GM21381 (cell line): ENCODE measurements around the gene OR51S1.
"Not testable (repeated sequence)": the region's sequence is repeated elsewhere in the genome, so short reads cannot be mapped to it uniquely, and the experiment has no call there.

Source experiments
- ATAC-seq: cut with Tn5 transposase; IDR thresholded peaks from one replicate; pipeline ENCODE4 v1.9.1; 2021; ENCODE audit warnings: mild to moderate bottlenecking, moderate library complexity; ENCODE audit not compliant: unreplicated experiment

OR51S1 gene

DNA sequence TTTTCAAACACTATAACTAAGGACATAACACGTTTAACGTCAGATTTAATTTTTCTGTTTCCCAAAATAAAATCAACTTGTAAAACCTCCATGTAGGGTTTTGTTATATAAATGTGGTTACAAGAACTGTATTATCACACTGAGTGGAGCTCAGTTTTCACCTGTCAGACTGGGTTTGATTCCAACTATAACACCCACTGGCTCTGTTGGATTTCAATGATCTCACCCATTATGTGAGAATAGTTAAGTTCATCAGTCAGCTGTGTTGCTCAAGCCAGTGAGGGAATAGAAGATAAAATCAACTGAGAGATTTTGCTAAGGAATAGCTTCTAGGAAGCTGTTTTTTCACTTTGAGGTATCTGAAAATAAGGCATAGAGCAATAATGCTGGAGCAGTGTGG lies 39.8 kb downstream of the OR51S1 start:
- ATAC-seq: no peak

DNA sequence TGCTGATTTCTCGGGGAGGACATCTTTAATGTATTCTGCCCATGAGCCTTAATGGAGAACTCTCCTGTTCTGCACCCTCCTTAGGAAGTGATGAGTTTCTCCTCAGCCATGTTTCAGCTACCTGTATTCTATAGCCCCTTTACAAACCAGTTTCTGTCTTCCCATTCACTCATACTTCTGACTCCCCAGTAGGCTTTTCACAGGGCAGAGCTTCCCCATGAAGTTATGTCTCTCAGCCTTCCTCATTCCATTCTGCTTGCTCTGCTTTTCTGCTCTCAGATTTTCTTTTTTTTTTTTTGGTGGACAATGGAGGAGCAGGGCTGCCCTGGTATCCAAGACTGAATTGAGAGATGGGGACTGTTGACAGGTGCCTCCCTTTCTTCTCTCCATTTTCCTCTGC lies 40.5 kb downstream of the OR51S1 start:
- ATAC-seq: no peak

DNA sequence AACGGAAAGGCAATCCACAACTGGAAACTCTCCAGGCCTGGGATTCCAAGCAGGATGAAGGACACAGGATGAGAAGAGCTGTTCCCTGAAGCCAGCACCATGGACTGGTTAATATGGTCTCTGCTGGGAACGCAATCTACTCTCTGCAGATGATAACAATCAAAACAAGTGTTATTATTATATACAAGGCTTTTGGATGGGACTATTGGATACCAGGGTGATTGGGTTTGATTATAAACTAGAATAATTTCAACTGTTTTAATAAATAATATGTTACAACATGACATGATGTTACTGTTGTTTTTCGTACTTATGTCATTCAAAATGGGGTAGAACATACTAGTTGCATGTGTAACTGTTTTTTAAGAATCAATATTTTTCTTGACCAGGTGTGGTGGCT lies 44.7 kb downstream of the OR51S1 start, which contains the start of gene OR52R1:
TSS of gene OR52R1 (minus strand) at position 101 of the 400 bp plus-strand sequence. CDS start at position 101, 0 bp downstream.
- no peak for ATAC-seq

DNA sequence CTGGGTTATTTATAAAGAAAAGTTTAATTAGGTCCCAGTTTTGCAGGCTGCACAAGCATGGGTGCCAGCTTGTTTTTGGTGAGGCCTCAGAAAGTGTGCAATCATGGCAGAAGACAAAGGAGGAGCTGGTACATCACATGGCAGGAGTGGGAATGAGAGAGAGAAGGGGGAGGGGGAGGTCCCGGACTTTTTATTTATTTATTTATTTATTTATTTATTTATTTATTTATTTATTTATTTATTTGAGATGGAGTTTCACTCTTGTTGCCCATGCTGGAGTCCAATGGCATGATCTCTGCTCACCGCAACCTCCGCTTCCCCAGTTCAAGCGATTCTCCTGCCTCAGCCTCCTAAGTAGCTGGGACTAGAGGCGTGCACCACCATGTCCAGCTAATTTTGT lies 47.7 kb downstream of the OR51S1 start:
- ATAC-seq: not testable (repeated sequence)

DNA sequence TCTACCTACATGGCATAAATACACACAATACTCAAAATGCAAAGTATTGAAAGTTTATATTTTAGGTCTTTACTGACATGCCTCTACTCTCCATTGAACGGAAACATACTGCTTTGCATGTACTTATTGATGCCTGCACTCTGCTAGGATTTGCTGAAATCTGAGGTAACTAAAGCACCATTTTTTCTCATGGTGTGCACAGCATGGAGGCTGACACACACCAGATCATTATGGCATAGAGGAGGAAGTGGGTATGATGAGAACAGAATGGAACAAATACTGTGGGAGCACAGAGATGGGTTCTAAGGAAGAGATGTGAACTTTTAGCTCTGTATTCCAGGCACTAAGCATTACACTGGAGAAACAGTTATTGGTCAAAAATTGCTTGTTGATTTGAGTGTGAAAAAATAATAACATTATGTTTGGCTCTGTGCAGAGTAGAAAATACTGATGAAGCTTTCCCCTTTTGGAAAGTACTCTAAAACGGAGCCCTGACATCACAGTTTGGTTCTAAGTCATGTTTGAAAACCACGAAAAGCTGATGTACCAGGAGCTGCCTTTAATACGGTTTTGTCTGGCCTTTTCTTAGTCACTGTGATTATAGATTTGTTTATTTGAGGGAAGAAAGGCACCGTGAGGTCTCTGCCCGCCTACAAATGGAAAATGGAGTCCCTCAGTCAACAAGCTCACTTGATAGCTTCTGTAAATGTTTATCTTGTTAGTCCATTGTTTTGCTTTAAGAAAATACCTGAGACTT lies 50.4 kb downstream of the OR51S1 start:
- no peak for ATAC-seq
